GM12864 (cell line): ENCODE data around the gene SEMA3B.
"Not testable (repeated sequence)": the region's sequence is repeated elsewhere in the genome, so short reads cannot be mapped to it uniquely, and the experiment has no call there.

Source experiments
- DNase-seq: peaks from one replicate; pipeline ENCODE4 v3.0.0-alpha.2; 2011; ENCODE audit warnings: low read depth
- H3K4me3 ChIP-seq: 2 replicates; pipeline ENCODE4 v1.5.1; 2011; ENCODE audit warnings: mild to moderate bottlenecking, low read depth, low read length, control low read depth
- TF ChIP-seq, protein P1 (sequence below): IDR thresholded peaks from 2 replicates; pipeline ENCODE4 v1.5.1; 2011; ENCODE audit warnings: low read depth, mild to moderate bottlenecking, moderate library complexity, low read length, control low read depth, inconsistent platforms; ENCODE audit errors: missing control alignments

SEMA3B gene

DNA sequence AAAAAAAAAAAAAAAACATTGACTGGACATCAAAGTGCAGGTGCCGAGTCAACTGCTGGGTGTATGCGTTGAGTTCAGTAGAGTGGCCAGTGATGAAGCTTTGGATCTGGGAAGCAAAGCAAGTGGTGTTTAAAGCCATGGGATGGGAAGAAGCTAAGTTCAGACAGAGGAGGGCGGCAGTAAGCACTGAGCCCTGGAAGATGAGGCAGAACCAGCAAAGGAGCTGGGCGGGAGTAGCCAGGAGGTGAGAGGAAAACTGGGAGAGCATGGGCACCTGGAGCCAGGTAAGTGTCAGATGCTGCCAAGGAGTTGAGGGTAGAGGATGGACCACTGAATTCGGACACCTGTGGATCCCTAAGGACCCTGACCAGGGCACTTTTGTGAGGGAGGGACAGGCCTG is 44.3 kb upstream of the SEMA3B start:
- H3K4me3 ChIP-seq, result no peak overlapping the region
- DNase-seq, result no peak
- TF ChIP-seq, protein P1, sequence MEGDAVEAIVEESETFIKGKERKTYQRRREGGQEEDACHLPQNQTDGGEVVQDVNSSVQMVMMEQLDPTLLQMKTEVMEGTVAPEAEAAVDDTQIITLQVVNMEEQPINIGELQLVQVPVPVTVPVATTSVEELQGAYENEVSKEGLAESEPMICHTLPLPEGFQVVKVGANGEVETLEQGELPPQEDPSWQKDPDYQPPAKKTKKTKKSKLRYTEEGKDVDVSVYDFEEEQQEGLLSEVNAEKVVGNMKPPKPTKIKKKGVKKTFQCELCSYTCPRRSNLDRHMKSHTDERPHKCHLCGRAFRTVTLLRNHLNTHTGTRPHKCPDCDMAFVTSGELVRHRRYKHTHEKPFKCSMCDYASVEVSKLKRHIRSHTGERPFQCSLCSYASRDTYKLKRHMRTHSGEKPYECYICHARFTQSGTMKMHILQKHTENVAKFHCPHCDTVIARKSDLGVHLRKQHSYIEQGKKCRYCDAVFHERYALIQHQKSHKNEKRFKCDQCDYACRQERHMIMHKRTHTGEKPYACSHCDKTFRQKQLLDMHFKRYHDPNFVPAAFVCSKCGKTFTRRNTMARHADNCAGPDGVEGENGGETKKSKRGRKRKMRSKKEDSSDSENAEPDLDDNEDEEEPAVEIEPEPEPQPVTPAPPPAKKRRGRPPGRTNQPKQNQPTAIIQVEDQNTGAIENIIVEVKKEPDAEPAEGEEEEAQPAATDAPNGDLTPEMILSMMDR, result no peak

DNA sequence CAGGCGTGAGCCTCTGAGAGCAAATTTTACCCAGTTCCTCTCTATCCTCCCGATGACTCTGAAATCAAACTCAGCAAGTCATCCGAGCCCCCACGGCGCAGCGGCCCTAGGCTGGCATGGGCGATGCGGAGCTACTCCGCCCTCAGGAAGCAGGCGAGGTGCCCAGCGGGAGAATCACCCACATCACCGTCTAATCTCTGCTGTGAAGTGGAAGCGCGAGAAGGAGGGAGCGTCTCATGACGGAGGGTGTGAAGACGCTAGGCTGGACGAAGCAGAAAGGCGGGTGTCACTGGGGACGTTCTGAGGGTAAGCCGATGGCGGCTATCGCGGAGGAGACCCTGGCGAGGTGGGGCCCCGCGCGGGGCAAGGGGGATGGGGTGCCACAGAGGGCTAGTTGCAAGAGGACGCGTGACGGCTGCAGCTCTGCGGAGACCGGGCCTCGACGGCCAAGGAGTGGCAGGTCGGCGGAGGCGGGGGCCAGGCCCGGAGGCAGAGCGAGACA is 42.0 kb upstream of the SEMA3B start:
- TF ChIP-seq, protein P1, result no peak
- H3K4me3 ChIP-seq, result peak overlapping the region; percentile 68
- no peak for DNase-seq

DNA sequence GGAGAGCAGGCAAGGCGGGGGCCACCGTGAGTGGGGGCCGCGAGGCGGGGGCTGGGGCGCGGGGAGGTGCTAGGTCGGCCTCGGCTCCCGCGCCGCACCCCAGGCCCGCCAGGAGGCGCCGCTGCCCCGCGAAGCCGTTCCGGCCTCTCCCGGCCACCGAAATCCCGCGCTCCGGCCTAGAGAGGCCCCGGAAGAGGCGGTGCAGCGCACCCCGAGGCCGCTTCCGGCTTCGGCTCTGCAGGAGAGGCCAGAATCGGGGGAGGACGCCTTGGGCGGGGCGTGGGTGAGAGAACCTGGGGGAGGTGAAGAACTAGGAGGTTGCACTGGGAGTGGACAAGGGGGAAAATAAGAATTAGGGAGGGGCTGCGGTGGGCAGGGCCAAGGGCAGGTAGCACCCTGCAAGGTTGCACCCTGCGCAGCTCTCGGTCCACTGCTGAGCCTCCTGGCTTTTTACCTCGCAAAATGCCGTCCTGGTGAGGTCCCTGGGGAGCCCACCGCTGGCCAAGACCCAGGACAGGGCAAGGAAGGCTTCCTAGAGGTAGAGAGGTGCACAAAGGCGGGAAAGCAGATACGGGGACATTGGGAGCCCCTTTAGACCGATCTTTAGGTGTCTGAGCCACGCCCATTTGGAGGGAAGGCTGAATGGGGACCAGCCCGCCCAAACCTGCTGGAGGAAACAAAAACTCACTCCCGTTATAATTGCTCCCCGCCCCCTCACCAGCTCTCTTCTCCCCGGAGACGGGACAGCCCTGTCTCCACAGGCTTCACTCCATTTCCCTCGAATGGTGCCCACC is 41.4 kb upstream of the SEMA3B start:
- peak; percentile 82 for DNase-seq
- peak overlapping the region; percentile 71 for H3K4me3 ChIP-seq
- TF ChIP-seq, protein P1, result peak; percentile 76

DNA sequence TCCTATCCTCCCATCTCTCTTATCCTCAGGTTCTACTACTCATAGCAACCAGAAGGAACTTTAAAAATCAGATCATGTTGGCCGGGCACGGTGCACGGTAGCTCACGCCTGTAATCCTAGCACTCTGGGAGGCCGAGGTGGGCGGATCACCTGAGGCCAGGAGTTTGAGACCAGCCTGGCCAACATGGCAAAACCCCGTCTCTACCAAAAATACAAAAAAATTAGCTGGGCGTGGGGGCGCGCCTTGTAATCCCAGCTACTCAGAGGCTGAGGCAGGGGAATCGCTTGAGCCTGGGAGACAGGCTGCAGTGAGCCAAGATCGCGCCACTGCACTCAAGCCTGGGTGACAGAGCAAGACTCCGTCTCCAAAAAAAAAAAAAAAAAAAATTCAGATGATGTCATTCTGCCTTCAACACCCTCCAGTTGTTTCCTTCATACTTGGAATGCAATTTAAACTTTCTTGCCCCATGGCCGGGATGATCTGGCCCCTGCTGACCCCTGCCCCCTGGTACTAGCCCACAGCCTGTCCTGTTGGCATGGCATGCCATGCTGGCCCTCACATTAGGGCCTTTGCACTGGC is 40.7 kb upstream of the SEMA3B start:
- H3K4me3 ChIP-seq, result peak overlapping the region; percentile 71
- not testable (repeated sequence) for DNase-seq

DNA sequence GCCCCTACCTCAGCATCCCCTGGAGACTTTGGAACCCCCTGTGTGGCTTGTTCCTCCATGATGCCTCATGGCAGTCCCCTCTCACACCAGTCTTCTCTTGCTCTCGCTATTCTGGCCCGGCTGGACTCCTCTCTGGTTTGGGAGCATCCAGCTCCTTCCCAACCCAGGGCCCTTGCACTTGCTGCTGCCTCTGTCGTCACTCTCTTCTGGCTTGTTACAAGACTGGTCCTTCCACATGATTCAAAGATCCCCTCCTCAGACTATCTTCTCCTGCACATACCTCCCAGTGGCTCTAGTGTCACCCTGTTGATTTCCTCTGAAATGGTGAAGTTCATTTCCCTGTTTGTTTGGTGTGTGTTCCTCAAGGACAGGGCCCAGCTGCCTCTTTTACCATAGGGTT is 39.5 kb upstream of the SEMA3B start:
- TF ChIP-seq, protein P1, result no peak
- no peak overlapping the region for H3K4me3 ChIP-seq
- no peak for DNase-seq

DNA sequence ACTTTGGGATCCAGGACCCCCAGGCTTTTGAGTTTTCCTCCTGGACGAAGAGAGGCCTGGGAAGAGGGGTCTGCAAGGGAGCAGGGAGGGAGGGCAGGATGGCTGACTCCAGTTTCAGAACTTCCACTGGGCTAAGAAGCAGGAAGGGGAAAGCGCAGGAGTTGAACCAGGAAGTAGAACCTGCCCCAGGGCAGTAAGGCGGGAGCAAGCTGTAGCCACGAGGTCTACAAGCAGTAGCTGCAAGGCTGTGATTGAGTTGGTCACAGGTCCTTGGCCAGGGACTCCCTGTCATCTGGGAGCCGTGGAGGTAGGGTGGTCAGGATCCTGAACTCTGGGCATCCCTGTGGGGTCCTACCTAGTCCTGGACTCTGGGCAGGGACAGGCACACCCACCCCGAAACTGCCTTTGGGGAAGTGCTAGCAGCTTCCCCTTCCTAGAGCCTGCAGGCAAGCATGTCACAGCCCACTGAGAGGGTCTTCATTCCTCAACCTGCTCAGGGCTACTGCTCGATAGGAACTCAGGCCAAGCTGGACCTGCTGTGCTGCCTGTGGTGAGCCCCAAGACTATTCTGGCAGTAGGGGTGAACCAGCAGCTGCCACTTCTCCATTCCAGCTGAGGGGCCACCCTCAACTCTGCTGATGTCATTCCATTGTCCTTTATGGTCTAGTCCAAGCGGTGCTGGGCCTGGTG is 38.7 kb upstream of the SEMA3B start:
- DNase-seq, result no peak
- TF ChIP-seq, protein P1, result no peak
- H3K4me3 ChIP-seq, result no peak overlapping the region

DNA sequence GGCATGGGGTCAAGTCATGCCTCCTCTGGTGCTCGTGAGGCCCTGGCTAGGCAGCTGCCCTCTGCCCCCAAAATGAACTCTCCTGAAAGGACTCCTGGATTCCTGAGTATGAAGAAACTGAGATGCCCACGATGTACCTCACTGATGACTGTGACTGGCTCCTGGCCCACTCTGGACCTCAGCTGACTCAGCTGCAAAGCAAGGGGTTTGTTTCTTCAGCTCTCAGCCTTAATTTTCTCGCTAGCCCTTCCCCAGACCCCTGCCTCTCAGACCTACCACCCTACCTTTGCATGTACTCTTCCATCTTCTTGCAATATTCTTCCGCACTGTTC is 38.2 kb upstream of the SEMA3B start:
- TF ChIP-seq, protein P1, result no peak
- H3K4me3 ChIP-seq, result no peak overlapping the region
- DNase-seq, result no peak
